ENCODE results near the gene OR1E2.
"Not testable (repeated sequence)": the region's sequence is repeated elsewhere in the genome, so short reads cannot be mapped to it uniquely, and the experiment has no call there.

OR1E2 gene

DNA sequence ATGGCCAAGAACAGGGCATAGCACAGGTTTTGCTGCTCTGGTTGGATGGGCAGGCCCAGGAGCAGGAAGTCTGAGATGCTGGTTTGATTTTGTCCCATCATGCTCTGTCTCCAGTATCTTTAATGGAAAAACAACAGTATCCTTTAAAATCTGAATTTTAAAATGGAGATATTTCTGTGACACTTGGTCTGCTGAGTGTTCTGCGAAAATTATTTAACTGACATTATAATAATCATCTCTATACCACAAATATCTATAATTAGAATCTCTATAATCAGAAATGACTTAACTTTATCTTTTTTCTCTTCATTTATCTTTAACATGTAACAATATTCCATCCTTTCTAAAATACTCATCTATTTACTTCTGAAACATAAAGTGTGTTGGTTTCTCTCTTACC lies 35.3 kb downstream of the OR1E2 start, which contains the start of gene OR1E1:
OR1E1 (minus strand) TSS at position 101 of the 400 bp plus-strand sequence; CDS start at position 101, 0 bp downstream.
- no peak for DNase-seq (ENCODE audit: low read depth in 3 of 3)

DNA sequence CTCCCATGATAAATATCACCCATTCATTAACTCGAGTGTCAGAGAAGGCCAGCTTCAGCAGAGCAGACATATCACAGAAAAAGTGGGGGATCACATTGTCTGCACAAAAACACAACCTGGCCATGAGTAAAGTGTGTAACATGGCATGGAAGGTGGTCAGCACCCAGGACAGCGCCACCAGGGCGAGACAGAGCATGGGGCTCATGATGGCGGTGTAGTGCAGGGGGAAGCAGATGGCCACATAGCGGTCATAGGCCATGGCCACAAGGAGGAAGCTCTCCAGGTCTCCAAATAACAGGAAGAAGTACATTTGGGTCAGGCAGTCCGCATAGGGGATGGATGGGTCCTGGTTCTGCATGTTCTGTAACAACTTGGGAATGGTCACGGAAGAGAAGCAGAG lies 35.8 kb downstream of the OR1E2 start:
- DNase-seq (ENCODE audit: low read depth in 3 of 3), result not testable (repeated sequence)

DNA sequence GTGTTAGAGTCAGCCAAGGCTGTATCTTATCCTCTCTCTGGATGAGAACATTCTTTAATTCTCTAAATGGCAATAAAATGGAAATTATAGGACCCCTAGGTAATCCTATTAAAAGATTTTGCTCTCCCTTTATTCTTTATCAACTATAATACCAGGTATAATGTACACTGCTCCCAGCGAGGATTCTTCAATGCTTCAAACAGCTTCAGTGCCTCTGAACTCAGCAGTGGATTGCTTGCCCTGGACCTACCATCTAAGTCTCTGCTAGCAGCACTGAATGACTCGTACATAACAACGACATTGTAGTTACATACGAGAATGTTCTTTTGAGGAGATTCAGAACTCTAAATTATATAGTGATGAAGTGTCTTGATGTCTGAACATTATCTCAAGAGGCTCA lies 43.9 kb downstream of the OR1E2 start:
- DNase-seq (ENCODE audit: low read depth in 3 of 3), result no peak

DNA sequence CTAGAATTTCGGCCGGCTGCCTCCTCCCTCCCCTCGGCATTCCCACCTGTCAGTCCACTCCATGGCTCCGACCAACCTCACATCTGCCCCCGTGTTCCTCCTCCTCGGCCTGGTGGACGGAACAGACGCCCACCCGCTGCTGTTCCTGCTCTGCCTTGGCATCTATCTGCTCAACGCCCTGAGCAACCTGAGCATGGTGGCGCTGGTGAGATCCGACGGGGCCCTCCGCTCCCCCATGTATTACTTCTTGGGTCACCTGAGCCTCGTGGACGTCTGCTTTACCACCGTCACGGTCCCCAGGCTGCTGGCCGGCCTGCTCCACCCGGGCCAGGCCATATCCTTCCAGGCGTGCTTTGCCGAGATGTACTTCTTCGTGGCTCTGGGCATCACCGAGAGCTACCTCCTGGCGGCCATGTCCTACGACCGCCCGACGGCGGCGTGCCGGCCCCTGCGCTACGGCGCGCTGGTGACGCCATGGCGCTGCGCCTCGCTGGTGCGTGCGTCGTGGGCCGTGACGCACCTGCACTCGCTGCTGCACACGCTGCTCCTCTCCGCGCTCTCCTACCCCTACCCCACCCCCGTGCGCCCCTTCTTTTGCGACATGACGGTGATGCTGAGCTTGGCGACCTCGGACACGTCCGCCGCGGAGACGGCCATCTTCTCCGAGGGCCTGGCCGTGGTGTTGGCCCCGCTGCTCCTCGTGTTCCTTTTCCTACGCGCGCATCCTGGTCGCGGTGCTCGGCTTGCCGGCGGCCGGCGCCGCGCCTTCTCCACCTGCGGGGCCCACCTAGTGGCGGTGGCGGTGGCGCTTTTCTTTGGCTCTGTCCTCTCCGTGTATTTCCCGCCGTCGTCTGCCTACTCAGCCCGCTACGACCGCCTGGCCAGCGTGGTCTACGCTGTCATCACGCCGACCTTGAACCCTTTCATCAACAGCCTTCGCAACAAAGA lies 47.5 kb downstream of the OR1E2 start, which contains the start of gene OR3A2:
OR3A2 (minus strand) TSS at position 440 of the 948 bp plus-strand sequence.
- DNase-seq (ENCODE audit: low read depth in 3 of 3), result peak in 2 of 3 experiments; percentile 7 to 15
